T-helper 2 cell treated with Interferon-gamma antibody and Interleukin-4, amounts not matched to agents 100 ng/mL and 5 ng/mL, for 36 hours (primary cell): Measurements from ENCODE around the gene POLK. TPM values are rescaled to one million over a fixed set of nuclear protein-coding genes. Genes with fewer than 3 reads are reported as not detected.

Experiments
- intact Hi-C: fragments of 100-400 bp; cut with micrococcal nuclease; formaldehyde crosslinking; loops from one replicate; pipeline ENCODE4 v1.15.1; 2023
- total RNA-seq: library from RNA; stranded (reverse); gene quantifications from 2 replicates; pipeline ENCODE4 v1.2.3, GENCODE V29; 2022

The POLK gene
- total RNA-seq, 1 donor from 2014 or later, result 30.9 TPM

- intact Hi-C loops, result no loop called here
These were observed 128.0 kb downstream of the POLK start for GRCh38 chr5:75639535-75640311.

GRCh38 chr5:75640395-75640794 lies 128.7 kb downstream of the POLK start:
- intact Hi-C loops, result no loop called here

DNA sequence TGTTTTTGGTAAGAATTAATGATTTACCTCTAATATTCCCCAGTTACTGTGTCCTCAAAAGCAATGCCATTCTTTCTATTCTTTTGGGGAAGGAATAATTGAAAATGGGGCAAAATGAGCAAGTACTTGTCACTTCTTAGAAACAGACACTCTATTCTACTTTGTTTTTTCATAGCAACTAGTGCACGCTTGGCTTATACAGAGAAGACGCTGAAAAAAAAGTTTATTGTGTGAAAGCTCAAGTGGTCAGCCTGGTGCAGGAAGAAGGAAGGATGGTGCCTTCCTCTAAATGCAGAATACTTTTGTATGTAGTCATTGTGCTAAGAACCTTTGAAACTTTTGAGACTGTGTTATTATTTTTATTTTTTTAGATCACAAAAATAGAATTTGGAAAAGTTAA lies 129.1 kb downstream of the POLK start:
- intact Hi-C loops, result no loop called here

DNA sequence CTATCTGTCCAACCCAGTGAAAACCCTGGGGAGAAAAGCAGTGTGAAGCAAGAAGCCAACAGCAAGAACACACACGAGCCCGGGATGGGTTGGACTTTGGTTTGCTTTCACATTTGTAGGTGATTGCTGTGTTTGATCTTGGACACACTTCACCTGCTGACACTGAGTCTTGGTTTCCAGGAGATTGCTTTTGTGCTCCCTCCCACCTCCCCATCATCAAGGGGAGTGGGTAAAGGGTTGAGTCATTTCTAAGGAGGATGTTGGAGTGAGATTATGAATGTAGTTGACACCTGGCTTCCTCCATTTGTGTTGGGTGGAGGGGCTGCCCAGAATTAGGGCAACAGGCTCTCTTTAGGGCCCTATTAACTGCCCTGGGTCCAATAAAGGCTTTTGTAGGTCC lies 137.0 kb downstream of the POLK start:
- intact Hi-C loops, result no loop called here

Other genes with a start within 250 kb of the POLK start
- gene HMGCR, start 174.7 kb upstream of the POLK start, total RNA-seq, result 57.5 and 61.0 TPM in 2 replicates
- 34.2 and 34.3 TPM in 2 replicates for gene CERT1, start 262 bp upstream of the POLK start, total RNA-seq
- 0.23 and 0.59 TPM in 2 replicates for gene ANKDD1B, start 99.6 kb downstream of the POLK start, total RNA-seq
- gene POC5, start 205.5 kb downstream of the POLK start, total RNA-seq, result 18.8 and 19.5 TPM in 2 replicates